ENCODE measurements around the gene CBLN3.
A peak's percentile ranks its signal among the peaks of the same experiment; 100 is the strongest.

The CBLN3 gene

GRCh38 chr14:24434036-24434435 is 4.6 kb upstream of the CBLN3 start:
- no peak for TF ChIP-seq CTCF (conservative IDR thresholded peaks at IDR 0.05)
- H3K27ac ChIP-seq: peak overlapping the region; percentile 88

- TF ChIP-seq CTCF (conservative IDR thresholded peaks at IDR 0.05): no peak
- H3K27ac ChIP-seq: peak overlapping the region; percentile 88
Measured at GRCh38 chr14:24432259-24433131, 3.0 kb upstream of the CBLN3 start.

GRCh38 chr14:24431569-24432258 is 2.2 kb upstream of the CBLN3 start:
- TF ChIP-seq CTCF (conservative IDR thresholded peaks at IDR 0.05): peak; percentile 96
- H3K27ac ChIP-seq: peak overlapping the region; percentile 88

- no peak for TF ChIP-seq CTCF (conservative IDR thresholded peaks at IDR 0.05)
- peak overlapping the region; percentile 88 for H3K27ac ChIP-seq
Measured at GRCh38 chr14:24430682-24431568, 1.5 kb upstream of the CBLN3 start.

- no peak for TF ChIP-seq CTCF (conservative IDR thresholded peaks at IDR 0.05)
- peak overlapping the region; percentile 88 for H3K27ac ChIP-seq
Measured at GRCh38 chr14:24430143-24430681, 744 bp upstream of the CBLN3 start.

GRCh38 chr14:24428628-24429394 is 657 bp downstream of the CBLN3 start:
- no peak for TF ChIP-seq CTCF (conservative IDR thresholded peaks at IDR 0.05)
- peak overlapping the region; percentile 88 for H3K27ac ChIP-seq
